Spinal cord (tissue), 10 donors: ENCODE results near the gene FGF13. TPM values are rescaled to one million over a fixed set of nuclear protein-coding genes. Genes with fewer than 3 reads are reported as not detected.

Experiments
- DNase-seq, 6 donors: peaks; one replicate each; pipeline versions ENCODE4 v3.0.0 to v3.0.0-alpha.2; 2013 to 2015; ENCODE audit warnings: low spot score in 6 of 6, low read depth in 4 of 6
- H3K27ac ChIP-seq: one replicate; pipeline ENCODE4 v1.5.1; 2013; ENCODE audit warnings: low read depth, low read length, control low read depth
- H3K27me3 ChIP-seq: one replicate; pipeline ENCODE4 v1.6.1; 2013; ENCODE audit warnings: low read length; ENCODE audit not compliant: control insufficient read depth, insufficient read depth
- H3K36me3 ChIP-seq: one replicate; pipeline ENCODE4 v1.6.1; 2013; ENCODE audit warnings: low read length; ENCODE audit not compliant: control insufficient read depth, insufficient read depth
- H3K4me1 ChIP-seq: one replicate; pipeline ENCODE4 v1.6.1; 2013; ENCODE audit warnings: low read length; ENCODE audit not compliant: control insufficient read depth, insufficient read depth
- H3K4me3 ChIP-seq: one replicate; pipeline ENCODE4 v1.5.1; 2013; ENCODE audit warnings: low read depth, low read length, control low read depth
- H3K9me3 ChIP-seq: one replicate; pipeline ENCODE4 v1.6.1; 2013; ENCODE audit warnings: low read length; ENCODE audit not compliant: control insufficient read depth, insufficient read depth
- WGBS: methylation state at CpG from one replicate; pipeline ENCODE4 v1.1.5; 2013; ENCODE audit warnings: missing lambda C conversion rate; ENCODE audit not compliant: insufficient coverage; 5-methylcytosine and 5-hydroxymethylcytosine counted together
- polyA plus RNA-seq, 2 donors: library from polyadenylated mRNA; unstranded; fragments of 120-200 nt; gene quantifications; one replicate each; pipeline ENCODE4 v1.2.1, GENCODE V29; 2013; ENCODE audit not compliant: insufficient read length in 2 of 2
- total RNA-seq, 2 donors: library from RNA; depleted of rRNA in 1 of 2; stranded (reverse); fragments of 120-200 nt in 1 of 2; fragments of >200 nt in 1 of 2; gene quantifications; one replicate each; pipeline versions ENCODE4 v1.2.3 to v1.2.4, GENCODE V29; 2013 to 2014
- donor health status: healthy.

FGF13 gene
- total and polyA plus RNA-seq, 4 donors = 32.0 to 194 (median 136) TPM

- no peaks in the 10 kb centered on the region for H3K36me3 ChIP-seq
- WGBS = 72% methylated on average over 3 of the region's 3 CpGs
- DNase-seq = peak in 1 of 6 donors; percentile 40
- H3K27me3 ChIP-seq = no peaks in the 10 kb centered on the region
- no peak overlapping the region for H3K4me3 ChIP-seq
- H3K27ac ChIP-seq = no peak overlapping the region
- no peaks in the 10 kb centered on the region for H3K9me3 ChIP-seq
- H3K4me1 ChIP-seq = no peaks in the 10 kb centered on the region
These were observed 7.9 kb upstream of the FGF13 start for GRCh38 chrX:138719396-138719795.

DNA sequence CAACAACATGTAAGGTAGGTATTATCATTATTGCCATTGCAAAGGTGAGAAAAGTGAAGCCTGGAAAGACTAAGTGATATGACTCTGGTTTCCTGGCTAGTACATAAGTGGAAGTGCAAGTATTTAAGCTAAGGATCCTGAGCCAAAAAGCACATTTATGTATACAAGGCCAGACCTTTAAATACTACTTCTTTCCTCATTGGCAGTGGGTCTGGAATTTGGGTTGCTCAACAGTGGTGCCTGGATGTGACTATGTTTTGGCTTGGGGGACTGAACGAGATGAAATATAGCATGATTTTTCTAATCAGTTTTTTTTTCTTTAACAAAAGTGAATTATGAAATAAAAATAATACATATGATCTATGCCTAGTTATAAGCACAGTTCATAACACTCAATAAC, 7.4 kb upstream of the FGF13 start:
- Histone ChIP-seq H3K27me3 (no peaks in the 10 kb centered on the region), H3K27ac (no peak overlapping the region), H3K4me3 (no peak overlapping the region), H3K36me3 (no peaks in the 10 kb centered on the region), H3K9me3 (no peaks in the 10 kb centered on the region), H3K4me1 (no peaks in the 10 kb centered on the region)
- DNase-seq = no peak
- no CpG with 5 or more reads among the region's 1 CpG for WGBS

DNA sequence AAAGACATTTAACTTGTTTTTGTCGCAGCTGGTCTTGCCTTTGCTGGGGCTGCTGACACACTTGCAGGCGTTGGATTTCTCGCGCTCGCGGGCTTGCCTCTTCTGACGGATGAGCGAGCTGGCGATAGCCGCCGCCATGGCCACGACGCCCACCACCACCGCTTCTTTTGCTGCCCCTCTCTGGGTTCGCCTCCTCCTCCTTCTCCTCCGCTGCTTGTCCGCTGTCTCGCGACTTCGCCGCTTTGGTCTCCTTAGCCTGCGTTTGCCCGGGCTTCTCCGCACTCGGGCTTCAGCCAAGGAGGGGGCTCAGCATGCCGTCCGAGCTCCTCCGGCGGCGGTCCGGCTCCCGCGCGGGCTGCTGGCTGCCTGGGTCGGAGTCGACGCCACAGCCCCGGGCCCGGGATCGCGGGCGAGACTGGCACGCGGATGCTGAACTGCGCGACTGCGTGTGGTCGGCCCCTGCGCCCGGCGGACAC, 613 bp downstream of the FGF13 start:
- WGBS = 12% methylated on average over 47 of the region's 51 CpGs
- peak overlapping the region; percentile 40 for H3K27ac ChIP-seq

DNA sequence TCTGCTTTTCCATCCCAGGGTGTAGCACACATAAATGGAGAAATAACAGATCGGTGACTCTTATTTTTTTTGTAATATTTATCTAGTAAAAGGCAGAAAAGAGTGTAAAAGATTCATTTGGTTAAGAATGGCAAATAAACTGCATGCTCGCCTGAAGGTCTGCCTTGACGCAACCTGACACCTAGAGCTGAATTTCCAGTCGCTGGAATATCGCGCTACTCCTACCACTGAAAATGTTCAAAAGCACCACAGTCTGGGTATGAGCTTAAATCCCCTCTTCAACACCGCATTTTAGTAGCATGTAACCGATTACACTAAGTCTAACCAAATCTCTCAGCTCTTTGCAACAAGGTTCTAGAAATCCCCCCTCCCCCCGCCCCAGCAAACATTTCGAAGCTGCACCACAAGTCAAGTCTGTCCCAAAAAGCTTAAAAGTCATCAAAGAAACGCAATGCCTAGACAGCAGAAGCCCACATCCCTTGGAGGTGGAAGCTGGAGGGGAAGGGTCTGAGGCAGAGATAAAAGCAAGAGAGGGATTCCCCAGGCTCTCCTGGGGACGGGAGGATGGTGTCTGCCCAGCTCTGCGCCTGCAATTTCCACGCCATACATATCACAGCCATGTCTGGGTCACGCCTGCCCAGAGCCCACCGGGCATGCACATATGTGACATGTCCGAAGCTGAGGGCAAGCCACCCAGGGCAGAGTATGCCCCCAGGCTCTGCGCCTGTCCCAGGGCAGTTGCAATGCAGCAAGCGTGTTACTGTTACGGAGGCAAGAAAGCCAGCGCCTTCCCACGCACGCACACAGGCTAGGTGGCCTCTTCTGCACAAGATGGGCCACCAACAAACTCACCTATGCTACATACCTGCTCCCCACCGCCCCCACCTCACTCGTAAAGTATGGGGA, 1.4 kb downstream of the FGF13 start:
- WGBS = 19% methylated on average over 21 of the region's 25 CpGs
- Histone ChIP-seq H3K36me3 (no peaks in the 10 kb centered on the region), H3K9me3 (no peaks in the 10 kb centered on the region), H3K27me3 (peaks cover 12% of the 10 kb centered on the region), H3K4me3 (peak overlapping the region; percentile 31), H3K4me1 (no peaks in the 10 kb centered on the region), H3K27ac (peak overlapping the region; percentile 43)
- peak in 4 of 6 donors; percentile 11 to 54 (median 22) for DNase-seq

More for the DNA sequence above, 613 bp downstream of the FGF13 start:
- Histone ChIP-seq H3K9me3 (no peaks in the 10 kb centered on the region), H3K4me3 (peak overlapping the region; percentile 31), H3K4me1 (no peaks in the 10 kb centered on the region), H3K36me3 (no peaks in the 10 kb centered on the region), H3K27me3 (peaks cover 12% of the 10 kb centered on the region)
- peak in 4 of 6 donors; percentile 4 to 46 (median 32) for DNase-seq

DNA sequence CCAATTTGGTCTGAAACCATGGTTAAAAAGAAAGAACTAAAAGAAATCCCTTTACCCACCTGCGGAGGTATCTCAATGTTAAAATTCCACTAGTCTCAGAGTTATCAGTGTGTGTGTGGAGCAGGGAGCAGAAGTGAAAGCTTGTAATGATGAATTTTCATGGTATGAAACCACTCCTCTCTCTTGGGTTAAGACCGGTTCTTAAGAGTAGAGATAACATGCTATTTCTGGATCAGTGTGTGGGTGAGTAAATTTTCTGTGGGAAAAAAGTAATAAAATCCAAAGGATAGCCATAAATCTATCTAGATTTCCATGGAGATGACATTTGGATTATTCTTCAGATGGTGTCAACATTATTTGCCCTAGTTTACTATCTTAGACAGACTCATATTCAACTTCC, 3.2 kb downstream of the FGF13 start:
- Histone ChIP-seq H3K4me1 (no peaks in the 10 kb centered on the region), H3K36me3 (no peaks in the 10 kb centered on the region), H3K9me3 (no peaks in the 10 kb centered on the region), H3K27ac (no peak overlapping the region), H3K4me3 (no peak overlapping the region), H3K27me3 (peaks cover 12% of the 10 kb centered on the region)
- no CpG with 5 or more reads among the region's 2 CpGs for WGBS
- DNase-seq = no peak

GRCh38 chrX:138704596-138704995, 6.9 kb downstream of the FGF13 start:
- Histone ChIP-seq H3K9me3 (no peaks in the 10 kb centered on the region), H3K4me1 (no peaks in the 10 kb centered on the region), H3K36me3 (no peaks in the 10 kb centered on the region), H3K27ac (no peak overlapping the region), H3K4me3 (no peak overlapping the region), H3K27me3 (peaks cover 2% of the 10 kb centered on the region)
- DNase-seq = peak in 1 of 6 donors; percentile 69
- WGBS = 88% methylated on average over 3 of the region's 4 CpGs

DNA sequence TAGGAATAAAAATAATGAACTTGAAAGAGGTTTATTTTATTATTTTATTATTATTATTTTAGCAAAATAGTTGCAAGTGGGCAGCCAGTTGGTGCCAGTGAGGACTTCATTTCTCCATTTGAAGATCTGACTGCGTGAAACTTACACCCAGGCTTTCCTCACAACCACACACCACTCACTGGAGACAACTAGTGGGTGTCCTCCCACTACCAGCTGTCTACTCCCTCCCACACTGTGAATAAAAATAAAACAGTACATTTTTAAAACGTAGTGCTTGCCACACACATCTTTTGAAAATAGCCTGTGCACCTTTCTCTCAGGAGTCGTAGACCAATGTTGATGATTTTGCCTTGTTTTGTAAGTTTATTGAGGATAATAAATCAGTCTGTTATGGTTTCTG, 7.4 kb downstream of the FGF13 start:
- 100% methylated on average over 1 of the region's 3 CpGs for WGBS
- no peak overlapping the region for H3K27ac ChIP-seq
- no peak for DNase-seq

GRCh38 chrX:138692591-138692990, 18.9 kb downstream of the FGF13 start:
- Histone ChIP-seq H3K4me3 (no peak overlapping the region), H3K36me3 (no peaks in the 10 kb centered on the region), H3K27me3 (no peaks in the 10 kb centered on the region), H3K27ac (no peak overlapping the region), H3K9me3 (no peaks in the 10 kb centered on the region), H3K4me1 (no peaks in the 10 kb centered on the region)
- WGBS = no CpG with 5 or more reads among the region's 1 CpG
- no peak for DNase-seq

More for the DNA sequence above, 7.4 kb downstream of the FGF13 start:
- H3K4me3 ChIP-seq = no peak overlapping the region
- H3K9me3 ChIP-seq = no peaks in the 10 kb centered on the region
- no peaks in the 10 kb centered on the region for H3K36me3 ChIP-seq
- H3K27me3 ChIP-seq = peaks cover 2% of the 10 kb centered on the region
- H3K4me1 ChIP-seq = no peaks in the 10 kb centered on the region

GRCh38 chrX:138691186-138691585, 20.3 kb downstream of the FGF13 start:
- no peak overlapping the region for H3K4me3 ChIP-seq
- H3K36me3 ChIP-seq = no peaks in the 10 kb centered on the region
- no peaks in the 10 kb centered on the region for H3K4me1 ChIP-seq
- no peaks in the 10 kb centered on the region for H3K27me3 ChIP-seq
- H3K27ac ChIP-seq = no peak overlapping the region
- WGBS = no CpG with 5 or more reads among the region's 4 CpGs
- peak in 1 of 6 donors; percentile 9 for DNase-seq
- H3K9me3 ChIP-seq = peaks cover 1% of the 10 kb centered on the region

GRCh38 chrX:138690591-138690990, 20.9 kb downstream of the FGF13 start:
- no peak overlapping the region for H3K27ac ChIP-seq
- DNase-seq = no peak
- H3K36me3 ChIP-seq = no peaks in the 10 kb centered on the region
- H3K4me3 ChIP-seq = no peak overlapping the region
- peaks cover 1% of the 10 kb centered on the region for H3K9me3 ChIP-seq
- no peaks in the 10 kb centered on the region for H3K4me1 ChIP-seq
- no peaks in the 10 kb centered on the region for H3K27me3 ChIP-seq
